GM10266 (cell line): ENCODE data around the gene OR1L6.

Experiments used
- DNase-seq: peaks from one replicate; pipeline ENCODE4 v3.0.0; 2012; ENCODE audit errors: extremely low spot score
- TF ChIP-seq, protein P1 (sequence below): IDR thresholded peaks from 2 replicates; pipeline ENCODE4 v1.5.1; 2012; ENCODE audit warnings: mild to moderate bottlenecking, low read depth; ENCODE audit not compliant: control insufficient read depth, insufficient read depth; ENCODE audit errors: missing control alignments

Gene OR1L6, protein sequence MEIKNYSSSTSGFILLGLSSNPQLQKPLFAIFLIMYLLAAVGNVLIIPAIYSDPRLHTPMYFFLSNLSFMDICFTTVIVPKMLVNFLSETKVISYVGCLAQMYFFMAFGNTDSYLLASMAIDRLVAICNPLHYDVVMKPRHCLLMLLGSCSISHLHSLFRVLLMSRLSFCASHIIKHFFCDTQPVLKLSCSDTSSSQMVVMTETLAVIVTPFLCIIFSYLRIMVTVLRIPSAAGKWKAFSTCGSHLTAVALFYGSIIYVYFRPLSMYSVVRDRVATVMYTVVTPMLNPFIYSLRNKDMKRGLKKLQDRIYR

GRCh38 chr9:122742003-122742402 lies at the start of gene OR1L6:
TSS of gene OR1L6 (plus strand) at chr9:122742303. CDS start at chr9:122749848, 7,545 bp downstream.
- TF ChIP-seq, protein P1, sequence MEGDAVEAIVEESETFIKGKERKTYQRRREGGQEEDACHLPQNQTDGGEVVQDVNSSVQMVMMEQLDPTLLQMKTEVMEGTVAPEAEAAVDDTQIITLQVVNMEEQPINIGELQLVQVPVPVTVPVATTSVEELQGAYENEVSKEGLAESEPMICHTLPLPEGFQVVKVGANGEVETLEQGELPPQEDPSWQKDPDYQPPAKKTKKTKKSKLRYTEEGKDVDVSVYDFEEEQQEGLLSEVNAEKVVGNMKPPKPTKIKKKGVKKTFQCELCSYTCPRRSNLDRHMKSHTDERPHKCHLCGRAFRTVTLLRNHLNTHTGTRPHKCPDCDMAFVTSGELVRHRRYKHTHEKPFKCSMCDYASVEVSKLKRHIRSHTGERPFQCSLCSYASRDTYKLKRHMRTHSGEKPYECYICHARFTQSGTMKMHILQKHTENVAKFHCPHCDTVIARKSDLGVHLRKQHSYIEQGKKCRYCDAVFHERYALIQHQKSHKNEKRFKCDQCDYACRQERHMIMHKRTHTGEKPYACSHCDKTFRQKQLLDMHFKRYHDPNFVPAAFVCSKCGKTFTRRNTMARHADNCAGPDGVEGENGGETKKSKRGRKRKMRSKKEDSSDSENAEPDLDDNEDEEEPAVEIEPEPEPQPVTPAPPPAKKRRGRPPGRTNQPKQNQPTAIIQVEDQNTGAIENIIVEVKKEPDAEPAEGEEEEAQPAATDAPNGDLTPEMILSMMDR: no peak
- no peak for DNase-seq

GRCh38 chr9:122695696-122696095 lies 46.4 kb upstream of the OR1L6 start:
- no peak for DNase-seq

GRCh38 chr9:122718038-122718437 lies 24.1 kb upstream of the OR1L6 start:
- TF ChIP-seq, protein P1: no peak
- DNase-seq: no peak

More at GRCh38 chr9:122695696-122696095, 46.4 kb upstream of the OR1L6 start:
- TF ChIP-seq, protein P1: no peak

GRCh38 chr9:122719218-122719617 lies 22.9 kb upstream of the OR1L6 start:
- TF ChIP-seq, protein P1: no peak
- DNase-seq: no peak

DNA sequence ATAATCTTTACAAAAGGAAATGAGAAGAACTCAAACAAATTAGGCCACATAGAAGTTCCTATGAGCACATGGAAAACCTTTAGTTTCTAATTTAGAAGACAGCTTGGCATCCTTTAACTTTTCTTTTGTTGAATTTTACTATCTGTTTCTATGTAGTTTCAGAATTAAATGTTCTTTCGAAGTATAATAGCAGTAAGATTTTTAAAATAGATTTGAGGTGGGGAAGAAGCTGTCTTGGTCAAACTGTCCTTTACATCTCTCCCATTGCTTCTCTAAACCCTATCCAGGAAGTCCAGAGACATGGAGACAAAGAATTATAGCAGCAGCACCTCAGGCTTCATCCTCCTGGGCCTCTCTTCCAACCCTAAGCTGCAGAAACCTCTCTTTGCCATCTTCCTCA lies 18.4 kb upstream of the OR1L6 start, which contains the start of gene OR1L4:
TSS of gene OR1L4 (plus strand) at position 301 of the 400 bp plus-strand sequence. CDS start at position 301, 0 bp downstream.
- no peak for DNase-seq
- TF ChIP-seq, protein P1: no peak

- no peak for DNase-seq
- TF ChIP-seq, protein P1: no peak
These were observed 12.7 kb downstream of the OR1L6 start for GRCh38 chr9:122754825-122755224.

DNA sequence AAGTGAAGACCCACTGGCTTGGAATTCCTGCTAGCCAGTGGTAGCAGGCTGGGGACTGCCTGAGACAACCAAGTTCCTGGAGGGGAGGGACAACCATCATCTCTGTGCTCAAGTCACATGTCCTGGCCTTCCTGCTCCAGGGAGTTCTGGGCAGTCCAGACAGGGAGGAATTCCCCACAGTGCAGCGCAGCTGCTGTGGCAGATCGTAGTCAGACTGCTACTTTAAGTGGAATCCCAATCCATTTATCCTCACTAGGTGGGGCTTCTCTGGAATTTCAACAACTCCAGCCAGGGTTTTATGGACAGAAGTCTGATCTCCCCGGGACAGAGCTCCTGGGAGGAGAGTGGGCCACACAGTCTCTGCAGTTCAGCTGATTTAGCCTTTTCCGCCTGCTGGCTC lies 25.7 kb downstream of the OR1L6 start:
- DNase-seq: no peak
- TF ChIP-seq, protein P1: no peak
